HepG2 (cell line): ENCODE measurements around the gene LSM12. TPM values are rescaled to one million over a fixed set of nuclear protein-coding genes. Genes with fewer than 3 reads are reported as not detected.
A peak's percentile ranks its signal among the peaks of the same experiment; 100 is the strongest.

Source experiments
- ATAC-seq: fragments of 200-7000 bp; cut with Tn5 transposase; 3 replicates; pipeline ENCODE4 v1.9.1; 2020; ENCODE audit warnings: mild to moderate bottlenecking, moderate library complexity
- Bru-seq: library from RNA; stranded (reverse); fragments of 400-500 nt; gene quantifications from one replicate; lab custom pipeline; 2021; lab: Mats Ljungman, UMichigan
- BruChase-seq, 2 experiments: library from RNA; stranded (reverse); fragments of 400-500 nt; gene quantifications; one replicate each; lab custom pipeline; 2021; lab: Mats Ljungman, UMichigan
- BruUV-seq: library from RNA; stranded (reverse); fragments of 400-500 nt; replicated peaks from 2 replicates; lab custom pipeline; 2021; lab: Mats Ljungman, UMichigan
- CTCF ChIA-PET: fragments of 300-600 bp; formaldehyde crosslinking; extraction: SDS; loops from one replicate; lab custom pipeline; 2021; ENCODE audit warnings: low total read pairs, inconsistent platforms, low intra/inter-chr PET ratio; lab: Yijun Ruan, JAX
- POLR2A ChIA-PET: fragments of 350-600 bp; sonication (Branson Sonifier 250); formaldehyde crosslinking; loops from one replicate; lab custom pipeline; 2020; ENCODE audit warnings: antibody characterized with exemption, inconsistent platforms; lab: Yijun Ruan, JAX
- DNase-seq: peaks from one replicate; pipeline ENCODE4 v3.0.0-alpha.2; 2015; ENCODE audit warnings: low spot score
- FAIRE-seq: peaks from 3 replicates; lab custom pipeline; 2011; peaks lifted over from hg19 to GRCh38; lab: Jason Lieb, UNC
- H2AFZ ChIP-seq: one replicate; pipeline ENCODE4 v1.6.1; 2011; ENCODE audit warnings: low read length, inconsistent platforms
- H3K27ac ChIP-seq: fragments of 300-600 bp; 3 replicates; pipeline ENCODE4 v1.8.0; 2011; ENCODE audit warnings: mixed run types, mild to moderate bottlenecking, mixed read lengths, low read length, inconsistent platforms; ENCODE audit not compliant: insufficient read depth; ENCODE audit errors: extremely low read length
- H3K27me3 ChIP-seq, 2 experiments: fragments of 200-600 bp in 1 of 2; 2 replicates in 1 of 2; 3 replicates in 1 of 2; pipeline versions ENCODE4 v1.6.0 to v1.8.0; 2011; ENCODE audit warnings: low read length in 2 of 2, mild to moderate bottlenecking in 2 of 2, moderate library complexity in 2 of 2, inconsistent platforms in 1 of 2; ENCODE audit not compliant: insufficient read depth in 2 of 2, control insufficient read depth in 1 of 2
- H3K36me3 ChIP-seq, 2 experiments: fragments of 200-600 bp in 1 of 2; replicated peaks in 1 of 2; 2 replicates in 1 of 2; 3 replicates in 1 of 2; pipeline versions ENCODE4 v1.5.1 to v1.8.0; 2011; ENCODE audit warnings: low read length in 2 of 2, inconsistent platforms in 1 of 2; ENCODE audit not compliant: insufficient read depth in 2 of 2, control insufficient read depth in 1 of 2
- H3K4me1 ChIP-seq: 2 replicates; pipeline ENCODE4 v1.5.1; 2012; ENCODE audit warnings: low read length, inconsistent platforms; ENCODE audit not compliant: insufficient read depth
- H3K4me2 ChIP-seq: 2 replicates; pipeline ENCODE4 v1.6.0; 2011; ENCODE audit warnings: low read depth, low read length, inconsistent platforms
- H3K4me3 ChIP-seq, 3 experiments: fragments of 200-600 bp in 1 of 3; sonication (generic), shearing (Covaris generic) in 1 of 3; replicated peaks in 1 of 3; 2 replicates each; pipeline ENCODE4 v1.5.1; 2011 to 2016; ENCODE audit warnings: low read length in 3 of 3, inconsistent platforms in 2 of 3, low read depth in 2 of 3, mild to moderate bottlenecking in 2 of 3, control low read depth in 1 of 3, mixed read lengths in 1 of 3; ENCODE audit not compliant: insufficient read depth in 1 of 3
- H3K79me2 ChIP-seq: one replicate; pipeline ENCODE4 v1.6.1; 2011; ENCODE audit warnings: low read length, inconsistent platforms; ENCODE audit not compliant: insufficient read depth
- H3K9ac ChIP-seq: 2 replicates; pipeline ENCODE4 v1.6.0; 2011; ENCODE audit warnings: mild to moderate bottlenecking, low read depth, low read length, inconsistent platforms; ENCODE audit not compliant: insufficient read depth
- H3K9me3 ChIP-seq: 2 replicates; pipeline ENCODE4 v1.5.1; 2012; ENCODE audit warnings: mild to moderate bottlenecking, low read length
- H4K20me1 ChIP-seq: 2 replicates; pipeline ENCODE4 v1.6.0; 2011; ENCODE audit warnings: inconsistent platforms, mild to moderate bottlenecking, low read length, moderate library complexity; ENCODE audit not compliant: insufficient read depth
- ETV6 ChIP-seq: sonication (generic); formaldehyde crosslinking; conservative IDR thresholded peaks from 2 replicates; pipeline ENCODE4 v1.4.0; 2020; ENCODE audit warnings: missing genetic modification reagents
- GABPB1 ChIP-seq: IDR thresholded peaks from 2 replicates; pipeline ENCODE4 v1.6.1; 2016; ENCODE audit warnings: mild to moderate bottlenecking, missing genetic modification reagents, moderate library complexity, missing compliant biosample characterization
- KDM5B ChIP-seq: sonication (generic); formaldehyde crosslinking; IDR thresholded peaks from 2 replicates; pipeline ENCODE4 v1.4.0; 2020; ENCODE audit warnings: missing genetic modification reagents, mild to moderate bottlenecking, borderline replicate concordance
- PCBP1 ChIP-seq: fragments of 200-400 bp; formaldehyde crosslinking; IDR thresholded peaks from 2 replicates; pipeline ENCODE4 v1.6.1; 2017; ENCODE audit warnings: mild to moderate bottlenecking, low read depth, low read length, borderline replicate concordance
- SIX1 ChIP-seq: sonication (generic); formaldehyde crosslinking; IDR thresholded peaks from 2 replicates; pipeline ENCODE4 v1.4.0; 2020; ENCODE audit warnings: missing genetic modification reagents, borderline replicate concordance
- ZBTB10 ChIP-seq: sonication (generic); formaldehyde crosslinking; IDR thresholded peaks from 2 replicates; pipeline ENCODE4 v1.4.0; 2020; ENCODE audit warnings: missing genetic modification reagents, borderline replicate concordance
- ZFP36L2 ChIP-seq: sonication (generic); formaldehyde crosslinking; IDR thresholded peaks from 2 replicates; pipeline ENCODE4 v1.4.0; 2020; ENCODE audit warnings: missing genetic modification reagents
- ZNF543 ChIP-seq: sonication (generic); formaldehyde crosslinking; IDR thresholded peaks from 2 replicates; pipeline ENCODE4 v1.4.0; 2020; ENCODE audit warnings: mild to moderate bottlenecking, missing genetic modification reagents
- WGBS: methylation state at CpG from one replicate; pipeline ENCODE4 v1.1.6; 2017; ENCODE audit warnings: low lambda C conversion rate; 5-methylcytosine and 5-hydroxymethylcytosine counted together
- in situ Hi-C: cut with HindIII; loops from 2 replicates; pipeline ENCODE4 v1.10.0; 2017; ENCODE audit warnings: low pct_unique_long_range_greater_than_20kb; ENCODE audit not compliant: extremely low pct_ligation_motif_present
- intact Hi-C: fragments of 100-400 bp; cut with micrococcal nuclease; formaldehyde crosslinking; loops from one replicate; pipeline ENCODE4 v1.10.0; 2022; ENCODE audit not compliant: unreplicated experiment
- long read RNA-seq, 2 experiments: library from RNA in 1 of 2; library from polyadenylated mRNA in 1 of 2; stranded (forward) in 1 of 2; unstranded in 1 of 2; transcript quantifications; one replicate each; pipeline ENCODE4 v2.0.0, GENCODE V29; 2019 to 2022
- polyA minus RNA-seq, 3 experiments: library from RNA; depleted of rRNA, polyadenylated mRNA; stranded (reverse); fragments of >200 nt; gene quantifications; 2 replicates each; pipeline ENCODE4 v1.2.3, GENCODE V29; 2011; ENCODE audit warnings: low replicate concordance in 1 of 3
- polyA plus RNA-seq, 8 experiments: library from polyadenylated mRNA; depleted of rRNA in 3 of 8; stranded (reverse) in 7 of 8; unstranded in 1 of 8; fragments of >200 nt; fragmentation: Illumina TruSeq in 4 of 8; extraction: Trizol in 4 of 8; gene quantifications; 2 replicates each; pipeline versions ENCODE4 v1.2.1 to v1.2.3, GENCODE V29; 2011 to 2016; ENCODE audit warnings: low read depth in 4 of 8, missing spikeins in 1 of 8, mixed read lengths in 1 of 8; ENCODE audit not compliant: insufficient read depth in 1 of 8
- total RNA-seq, 5 experiments: library from RNA; depleted of rRNA; stranded (reverse); fragments of >200 nt; fragmentation: Illumina TruSeq; extraction: Trizol; gene quantifications; 2 replicates each; pipeline ENCODE4 v1.2.3, GENCODE V29; 2016; ENCODE audit warnings: low read depth in 1 of 5

LSM12 gene
- total RNA-seq (2016; rRNA removed; fragmentation: Illumina TruSeq; extraction: Trizol) (52.8 and 58.4 TPM in 2 replicates), polyA plus RNA-seq (2011; rRNA removed) (43.3 and 55.7 TPM in 2 replicates), polyA minus RNA-seq (2011; rRNA and poly(A)+ RNA removed; ENCODE audit: low replicate concordance) (62.0 and 88.5 TPM in 2 replicates), Bru-seq, nascent RNA (percentile 87 among the genes with signal in this experiment), BruChase-seq, experiment 1, labeled RNA remaining after a 6-hour chase (percentile 92 among the genes with signal in this experiment), BruChase-seq, experiment 2, labeled RNA remaining after a 2-hour chase (percentile 89 among the genes with signal in this experiment)
- total RNA-seq (2016; cell fraction: cytosol; rRNA removed; fragmentation: Illumina TruSeq; extraction: Trizol; ENCODE audit: low read depth) = 33.1 and 35.6 TPM in 2 replicates
- total RNA-seq (2016; cell fraction: insoluble cytoplasmic fraction; rRNA removed; fragmentation: Illumina TruSeq; extraction: Trizol) = 54.1 and 58.0 TPM in 2 replicates
- total RNA-seq (2016; cell fraction: membrane; rRNA removed; fragmentation: Illumina TruSeq; extraction: Trizol) = 83.5 and 84.1 TPM in 2 replicates
- 32.8 and 34.5 TPM in 2 replicates for total RNA-seq (2016; cell fraction: nucleus; rRNA removed; fragmentation: Illumina TruSeq; extraction: Trizol)
- polyA plus RNA-seq (2011; cell fraction: cytosol; rRNA removed) = 39.5 and 49.1 TPM in 2 replicates
- 23.0 and 23.8 TPM in 2 replicates for polyA plus RNA-seq (2011; cell fraction: nucleus; rRNA removed)
- polyA plus RNA-seq (2012) = 41.3 and 43.4 TPM in 2 replicates
- 42.1 and 49.1 TPM in 2 replicates for polyA plus RNA-seq (2016; cell fraction: cytosol; fragmentation: Illumina TruSeq; extraction: Trizol; ENCODE audit: low read depth)
- polyA plus RNA-seq (2016; cell fraction: insoluble cytoplasmic fraction; fragmentation: Illumina TruSeq; extraction: Trizol; ENCODE audit: low read depth) = 92.1 and 94.1 TPM in 2 replicates
- 93.0 and 95.9 TPM in 2 replicates for polyA plus RNA-seq (2016; cell fraction: membrane; fragmentation: Illumina TruSeq; extraction: Trizol; ENCODE audit: low read depth)
- 65.1 and 74.2 TPM in 2 replicates for polyA plus RNA-seq (2016; cell fraction: nucleus; fragmentation: Illumina TruSeq; extraction: Trizol; ENCODE audit: insufficient read depth, low read depth)
- 34.6 and 39.9 TPM in 2 replicates for polyA minus RNA-seq (2011; cell fraction: cytosol; rRNA and poly(A)+ RNA removed)
- polyA minus RNA-seq (2011; cell fraction: nucleus; rRNA and poly(A)+ RNA removed) = 40.4 and 42.5 TPM in 2 replicates
- long read RNA-seq, experiment 1, transcript LSM12-201 (5 exons, 2,308 nt) = major isoform, 97 of 184 reads
- long read RNA-seq, experiment 1, partial matches to known transcripts = 4 of 184 reads
- long read RNA-seq, experiment 1, other reads (novel, unspliced or antisense) = 82 of 184 reads
- long read RNA-seq, experiment 2, transcript LSM12-201 (5 exons, 2,308 nt) = major isoform, 58 of 122 reads
- long read RNA-seq, experiment 2, partial matches to known transcripts = 1 of 122 reads
- long read RNA-seq, experiment 2, other reads (novel, unspliced or antisense) = 61 of 122 reads

DNA sequence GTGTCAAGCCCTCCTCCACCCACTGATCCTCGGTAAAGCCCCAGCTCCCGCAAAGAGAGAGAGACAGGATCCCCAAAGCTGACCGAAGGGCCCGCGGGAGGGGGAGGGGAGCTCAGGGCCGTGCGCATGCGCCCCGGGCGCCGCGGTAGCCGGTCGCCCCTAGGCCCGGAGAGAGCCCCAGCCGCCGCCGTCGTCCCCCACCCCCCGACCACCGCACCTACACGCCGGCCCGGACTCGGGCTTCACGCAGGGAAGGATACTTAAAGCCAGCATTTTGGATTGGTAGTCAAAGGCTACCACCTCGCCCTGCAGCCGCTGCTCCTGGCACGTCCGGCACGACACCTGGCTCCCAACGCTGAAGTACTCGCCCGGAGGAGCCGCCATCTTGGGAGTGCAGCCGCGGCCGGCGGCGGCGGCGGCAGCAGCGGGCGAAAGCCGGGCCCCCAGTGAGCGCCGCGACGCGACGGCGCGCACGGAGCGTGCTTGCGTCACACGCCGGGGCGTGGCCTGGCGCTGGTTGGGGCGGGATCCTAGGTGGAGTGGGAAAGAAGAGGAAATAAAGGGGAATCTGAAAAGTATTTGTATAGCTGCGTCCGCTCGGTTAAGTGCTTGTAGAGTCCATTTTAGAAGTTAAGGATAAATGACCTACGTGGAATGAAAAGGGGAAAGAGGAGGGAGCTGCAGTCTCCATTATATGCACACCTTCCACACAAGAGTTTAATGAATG lies at the start of gene LSM12:
TSS of gene LSM12 (minus strand) at position 468 of the 727 bp plus-strand sequence. CDS start at position 384, 84 bp downstream.
- no TSS peak for BruUV-seq
- WGBS = 1% methylated on average over 51 of the region's 65 CpGs
- Histone ChIP-seq H3K36me3 (peaks cover 4 to 26% of the 10 kb centered on the region in 2 experiments; a peak in 4 of 5 replicates), H4K20me1 (no peaks in the 10 kb centered on the region; the same call in 1 of the 2 replicates), H3K27ac (peak within 1 kb of the TSS; percentile 94), H3K4me3 (peak within 1 kb of the TSS; percentile 75 to 100 (median 90)), H2AFZ (no peak within 1 kb of the TSS), H3K9me3 (no peaks in the 10 kb centered on the region), H3K9ac (peak within 1 kb of the TSS; percentile 96), H3K4me1 (peaks cover 57% of the 10 kb centered on the region), H3K79me2 (peaks cover 52% of the 10 kb centered on the region), H3K4me2 (peak within 1 kb of the TSS; percentile 99), H3K27me3 (peaks cover 0 to 3% of the 10 kb centered on the region in 2 experiments; a peak in 1 of 5 replicates)
- CTCF ChIA-PET = no interaction called here
- DNase-seq (peak; percentile 90), ATAC-seq (peak; percentile 70), FAIRE-seq (no peak)
- POLR2A ChIA-PET = interaction anchor here (0.6 to 3.1 kb wide), 30 partner anchors 8 to 155 kb away, joined by 3 to 31 read pairs (median 6); partner anchors contain the start of genes HDAC5, NAGS, TMEM101 and TMUB2
- in situ Hi-C loops = no loop called here
- intact Hi-C loops = no loop called here
- TF ChIP-seq ZBTB10 (CRISPR knock-in tag) = no peak
- TF ChIP-seq PCBP1 = no peak
- TF ChIP-seq ETV6 = no peak
- TF ChIP-seq KDM5B (CRISPR knock-in tag) = no peak
- TF ChIP-seq ZNF543 (CRISPR knock-in tag) = peak; percentile 85
- TF ChIP-seq ZFP36L2 = no peak
- no peak for TF ChIP-seq SIX1 (CRISPR knock-in tag)
- TF ChIP-seq GABPB1 (CRISPR knock-in tag) = peak; percentile 37
